Colon (tissue), 2 donors: ENCODE data around the gene RBM47.
"Not testable (repeated sequence)": the region's sequence is repeated elsewhere in the genome, so short reads cannot be mapped to it uniquely, and the experiment has no call there.

Experiments
- FAIRE-seq: peaks from 2 replicates; lab custom pipeline; 2012; peaks lifted over from hg19 to GRCh38; lab: Jason Lieb, UNC
- donor health status: control.
- donor health status: control.

RBM47 gene

GRCh38 chr4:40486534-40486933 lies 143.1 kb downstream of the RBM47 start:
- no peak for FAIRE-seq

GRCh38 chr4:40484346-40485090 lies 145.1 kb downstream of the RBM47 start:
- no peak for FAIRE-seq

- FAIRE-seq, result no peak
Observed at GRCh38 chr4:40482985-40483647, 146.5 kb downstream of the RBM47 start.

GRCh38 chr4:40481977-40482376 lies 147.7 kb downstream of the RBM47 start:
- no peak for FAIRE-seq

GRCh38 chr4:40480291-40480690 lies 149.4 kb downstream of the RBM47 start:
- no peak for FAIRE-seq

GRCh38 chr4:40479378-40479777 lies 150.3 kb downstream of the RBM47 start:
- FAIRE-seq, result no peak

- no peak for FAIRE-seq
Observed at GRCh38 chr4:40475609-40476008, 154.1 kb downstream of the RBM47 start.

- peak; percentile 91 for FAIRE-seq
Observed at GRCh38 chr4:40473578-40474388, 155.9 kb downstream of the RBM47 start.

- no peak for FAIRE-seq
Observed at GRCh38 chr4:40471923-40472322, 157.7 kb downstream of the RBM47 start.

GRCh38 chr4:40466789-40467188 lies 162.9 kb downstream of the RBM47 start:
- no peak for FAIRE-seq

GRCh38 chr4:40462326-40462725 lies 167.3 kb downstream of the RBM47 start:
- FAIRE-seq, result no peak

- FAIRE-seq, result no peak
Observed at GRCh38 chr4:40461879-40462278, 167.8 kb downstream of the RBM47 start.

- FAIRE-seq, result no peak
Observed at GRCh38 chr4:40461062-40461461, 168.6 kb downstream of the RBM47 start.

GRCh38 chr4:40458683-40459082 lies 171.0 kb downstream of the RBM47 start:
- FAIRE-seq, result no peak

- no peak for FAIRE-seq
Observed at GRCh38 chr4:40458109-40458508, 171.6 kb downstream of the RBM47 start.

- no peak for FAIRE-seq
Observed at GRCh38 chr4:40455340-40455902, 174.2 kb downstream of the RBM47 start.

GRCh38 chr4:40454816-40455215 lies 174.8 kb downstream of the RBM47 start:
- no peak for FAIRE-seq

- FAIRE-seq, result no peak
Observed at GRCh38 chr4:40453912-40454311, 175.8 kb downstream of the RBM47 start.

- no peak for FAIRE-seq
Observed at GRCh38 chr4:40448875-40449274, 180.8 kb downstream of the RBM47 start.

GRCh38 chr4:40446839-40447238 lies 182.8 kb downstream of the RBM47 start:
- no peak for FAIRE-seq

GRCh38 chr4:40446261-40446750 lies 183.4 kb downstream of the RBM47 start:
- not testable (repeated sequence) for FAIRE-seq

- FAIRE-seq, result no peak
Observed at GRCh38 chr4:40445671-40446070, 184.0 kb downstream of the RBM47 start.
